ENCODE data around the gene SERPINA6. TPM values are rescaled to one million over a fixed set of nuclear protein-coding genes. Genes with fewer than 3 reads are reported as not detected.

SERPINA6 gene
- total RNA-seq = not detected in 2 replicates

GRCh38 chr14:94322648-94323570 is at the start of gene SERPINA6:
Gene SERPINA6 (minus strand): TSS chr14:94323336. CDS start chr14:94314648, 8,688 bp downstream.

GRCh38 chr14:94366146-94366915 is 43.2 kb upstream of the SERPINA6 start, which contains the start of gene SERPINA2:
Gene SERPINA2 (minus strand): TSS chr14:94366698.

GRCh38 chr14:94292872-94293577 is 30.1 kb downstream of the SERPINA6 start, which contains the start of gene SERPINA10:
Gene SERPINA10 (minus strand): TSS chr14:94293268. CDS start chr14:94290593, 2,675 bp downstream.

Other genes starting within 250 kb of the SERPINA6 start
- 77.4 and 117 TPM in 2 replicates for gene DDX24, start 242.1 kb downstream of the SERPINA6 start, total RNA-seq
- 10.9 and 19.2 TPM in 2 replicates for gene IFI27L1, start 242.0 kb downstream of the SERPINA6 start, total RNA-seq
- gene IFI27, start 212.6 kb downstream of the SERPINA6 start, total RNA-seq = 0.95 and 4.0 TPM in 2 replicates
- 104 and 298 TPM in 2 replicates for gene IFI27L2, start 193.7 kb downstream of the SERPINA6 start, total RNA-seq
- gene PPP4R4, start 149.0 kb downstream of the SERPINA6 start, total RNA-seq = 12.5 and 17.3 TPM in 2 replicates
- gene SERPINA10, start 30.1 kb downstream of the SERPINA6 start, total RNA-seq = not detected in 2 replicates
- gene SERPINA2, start 43.4 kb upstream of the SERPINA6 start, total RNA-seq = not detected in 2 replicates
- 2.8 and 18.9 TPM in 2 replicates for gene SERPINA1, start 65.3 kb upstream of the SERPINA6 start, total RNA-seq
- not detected in 2 replicates for gene SERPINA11, start 129.5 kb upstream of the SERPINA6 start, total RNA-seq
- gene SERPINA9, start 152.9 kb upstream of the SERPINA6 start, total RNA-seq = not detected in 2 replicates
- not detected in 2 replicates for gene SERPINA12, start 186.1 kb upstream of the SERPINA6 start, total RNA-seq
- gene SERPINA4, start 238.1 kb upstream of the SERPINA6 start, total RNA-seq = not detected in 2 replicates